GM23338 (cell line): ENCODE measurements around the gene NOD1. TPM values are rescaled to one million over a fixed set of nuclear protein-coding genes. Genes with fewer than 3 reads are reported as not detected.

Experiments
- ATAC-seq: fragments of 200-7000 bp; cut with Tn5 transposase; 3 replicates; pipeline ENCODE4 v1.9.1; 2020
- DNase-seq: peaks from one replicate; pipeline ENCODE4 v3.0.0-alpha.2; 2015; ENCODE audit warnings: low spot score
- H2AFZ ChIP-seq: fragments of 200-600 bp; sonication (generic); 2 replicates; pipeline ENCODE4 v1.8.0; 2016; ENCODE audit warnings: antibody characterized with exemption, mild to moderate bottlenecking, moderate library complexity
- H3F3A ChIP-seq: fragments of 200-600 bp; sonication (generic); replicated peaks from 2 replicates; pipeline ENCODE4 v1.8.0; 2017; ENCODE audit warnings: antibody characterized with exemption, mixed run types, low read depth
- H3K27ac ChIP-seq: fragments of 200-600 bp; sonication (generic); 2 replicates; pipeline ENCODE4 v1.6.1; 2016; ENCODE audit warnings: low read depth
- H3K27me3 ChIP-seq: fragments of 200-600 bp; sonication (generic); 2 replicates; pipeline ENCODE4 v1.8.0; 2016; ENCODE audit warnings: mild to moderate bottlenecking, mixed run types, moderate library complexity; ENCODE audit not compliant: insufficient read depth
- H3K36me3 ChIP-seq: fragments of 200-600 bp; sonication (generic); 2 replicates; pipeline ENCODE4 v1.8.0; 2016; ENCODE audit warnings: mild to moderate bottlenecking; ENCODE audit not compliant: insufficient read depth
- H3K4me1 ChIP-seq: fragments of 200-600 bp; sonication (generic); 2 replicates; pipeline ENCODE4 v1.8.0; 2016; ENCODE audit warnings: mild to moderate bottlenecking, moderate library complexity; ENCODE audit not compliant: insufficient read depth
- H3K4me2 ChIP-seq: fragments of 200-600 bp; sonication (generic); 2 replicates; pipeline ENCODE4 v1.7.1; 2017; ENCODE audit warnings: mixed run types
- H3K4me3 ChIP-seq: fragments of 200-600 bp; sonication (generic); 2 replicates; pipeline ENCODE4 v1.6.1; 2016; ENCODE audit warnings: mixed run types
- H3K79me2 ChIP-seq: fragments of 200-600 bp; sonication (generic); replicated peaks from 2 replicates; pipeline ENCODE4 v1.8.0; 2017; ENCODE audit warnings: mild to moderate bottlenecking; ENCODE audit not compliant: insufficient read depth
- H3K9me2 ChIP-seq: fragments of 200-600 bp; sonication (generic); 2 replicates; pipeline ENCODE4 v1.8.0; 2017; ENCODE audit not compliant: insufficient read depth
- H4K20me1 ChIP-seq: fragments of 200-600 bp; sonication (generic); replicated peaks from 2 replicates; pipeline ENCODE4 v1.8.0; 2017; ENCODE audit warnings: mild to moderate bottlenecking; ENCODE audit not compliant: insufficient read depth
- H3K27ac Mint-ChIP-seq: 2 replicates; pipeline ENCODE4 v1.8.0; 2020; ENCODE audit warnings: inconsistent platforms, mild to moderate bottlenecking, moderate library complexity, mixed read lengths
- H3K27me3 Mint-ChIP-seq: 3 replicates; pipeline ENCODE4 v1.8.0; 2022; ENCODE audit warnings: low read depth, mild to moderate bottlenecking, moderate library complexity, mixed read lengths, inconsistent platforms; ENCODE audit not compliant: insufficient read depth, poor library complexity
- H3K36me3 Mint-ChIP-seq: 3 replicates; pipeline ENCODE4 v1.8.0; 2021; ENCODE audit warnings: low read depth, mild to moderate bottlenecking, inconsistent platforms, moderate library complexity, mixed read lengths
- H3K4me1 Mint-ChIP-seq: 3 replicates; pipeline ENCODE4 v1.8.0; 2020; ENCODE audit warnings: mild to moderate bottlenecking, inconsistent platforms, mixed read lengths
- H3K4me3 Mint-ChIP-seq: 3 replicates; pipeline ENCODE4 v1.8.0; 2021; ENCODE audit warnings: moderate library complexity, mild to moderate bottlenecking, inconsistent platforms, mixed read lengths
- H3K9me3 Mint-ChIP-seq: 3 replicates; pipeline ENCODE4 v1.8.0; 2020; ENCODE audit warnings: moderate library complexity, mild to moderate bottlenecking, inconsistent platforms, mixed read lengths
- CREB1 ChIP-seq: fragments of 250-450 bp; sonication (Bioruptor Pico); IDR thresholded peaks from 2 replicates; pipeline ENCODE4 v1.5.0; 2020; ENCODE audit warnings: low read depth, mild to moderate bottlenecking, moderate library complexity
- EZH2 ChIP-seq: fragments of 200-600 bp; sonication (generic); IDR thresholded peaks from one replicate; pipeline ENCODE4 v1.8.0; 2017; ENCODE audit warnings: antibody characterized with exemption, mild to moderate bottlenecking, low read depth; ENCODE audit not compliant: unreplicated experiment
- EZH2phosphoT487 ChIP-seq: fragments of 200-600 bp; sonication (generic); IDR thresholded peaks from one replicate; pipeline ENCODE4 v1.8.1; 2018; ENCODE audit warnings: antibody characterized with exemption; ENCODE audit not compliant: unreplicated experiment
- JUNB ChIP-seq: IDR thresholded peaks from one replicate; pipeline ENCODE4 v1.6.1; 2016; ENCODE audit warnings: antibody characterized with exemption; ENCODE audit not compliant: unreplicated experiment
- NANOG ChIP-seq: IDR thresholded peaks from 2 replicates; pipeline ENCODE4 v1.6.1; 2016; ENCODE audit warnings: antibody characterized with exemption, borderline replicate concordance
- POLR2AphosphoS5 ChIP-seq: IDR thresholded peaks from 2 replicates; pipeline ENCODE4 v1.6.1; 2016; ENCODE audit warnings: antibody characterized with exemption, low read depth
- STAT1 ChIP-seq: IDR thresholded peaks from one replicate; pipeline ENCODE4 v1.6.1; 2016; ENCODE audit warnings: antibody characterized with exemption; ENCODE audit not compliant: unreplicated experiment
- ZNF114 ChIP-seq: fragments of 250-450 bp; sonication (Bioruptor Pico); IDR thresholded peaks from 2 replicates; pipeline ENCODE4 v1.5.0; 2020; ENCODE audit warnings: mild to moderate bottlenecking, moderate library complexity
- ZNF331 ChIP-seq: fragments of 250-450 bp; sonication (Bioruptor Pico); IDR thresholded peaks from 2 replicates; pipeline ENCODE4 v1.5.0; 2020; ENCODE audit warnings: low read depth, mild to moderate bottlenecking, moderate library complexity
- polyA plus RNA-seq: library from polyadenylated mRNA; unstranded; fragments of >200 nt; fragmentation: Nextera tagmentation; extraction: Ambion mirVana; gene quantifications from 2 replicates; pipeline ENCODE4 v1.2.1, GENCODE V29; 2016
- total RNA-seq: library from RNA; depleted of rRNA; stranded (reverse); fragments of >200 nt; shearing (Covaris generic); gene quantifications from 2 replicates; pipeline ENCODE4 v1.2.3, GENCODE V29; 2014
- TF ChIP-seq, protein P1 (sequence below): IDR thresholded peaks from one replicate; pipeline ENCODE4 v1.6.1; 2018; ENCODE audit warnings: antibody characterized with exemption; ENCODE audit not compliant: unreplicated experiment
- TF ChIP-seq, protein P2 (sequence below), 2 experiments: fragments of 200-600 bp in 1 of 2; sonication (generic) in 1 of 2; conservative IDR thresholded peaks; 2 replicates each; pipeline versions ENCODE4 v1.5.1 to v1.6.1; 2016 to 2017; ENCODE audit warnings: antibody characterized with exemption in 2 of 2, low read depth in 2 of 2, mild to moderate bottlenecking in 2 of 2, moderate library complexity in 1 of 2
- TF ChIP-seq, protein P3 (sequence below): fragments of 250-450 bp; sonication (Bioruptor Pico); IDR thresholded peaks from 2 replicates; pipeline ENCODE4 v1.5.0; 2020; ENCODE audit warnings: mild to moderate bottlenecking, moderate library complexity
- TF ChIP-seq, protein P4 (sequence below): IDR thresholded peaks from 2 replicates; pipeline ENCODE4 v1.6.1; 2016; ENCODE audit warnings: antibody characterized with exemption

The NOD1 gene
- total and polyA plus RNA-seq, 2 experiments from 2014 or later = 2.1 to 7.3 TPM

DNA sequence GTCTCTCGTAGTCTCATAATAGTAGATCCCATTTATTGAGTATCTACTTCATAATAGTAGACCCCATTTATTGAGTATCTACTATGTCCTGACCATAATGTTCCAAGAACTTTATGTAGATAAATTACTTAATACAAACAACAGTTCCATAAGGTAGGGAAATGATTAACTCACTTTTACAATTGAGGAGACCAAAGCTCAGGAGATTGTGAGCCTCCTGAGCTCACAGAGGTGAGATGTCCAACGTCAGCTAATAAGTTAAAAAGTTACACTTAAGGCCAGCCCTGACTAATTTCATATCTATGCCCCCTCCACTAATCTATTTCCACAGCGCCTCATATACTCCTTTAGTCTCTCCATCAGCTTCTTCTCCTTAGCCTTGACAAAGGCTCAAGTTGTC is 43.6 kb upstream of the NOD1 start:
- Histone ChIP-seq H3K4me2 (no peak overlapping the region), H3K9me2 (peaks cover 10% of the 10 kb centered on the region; the same call in 1 of the 2 replicates), H3K27me3 (no peaks in the 10 kb centered on the region), H3F3A (no peaks in the 10 kb centered on the region), H4K20me1 (no peaks in the 10 kb centered on the region; the same call in 1 of the 2 replicates), H3K36me3 (no peaks in the 10 kb centered on the region), H2AFZ (no peak overlapping the region), H3K79me2 (no peaks in the 10 kb centered on the region), H3K4me1 (peaks cover 9% of the 10 kb centered on the region; the same call in 1 of the 2 replicates), H3K4me3 (no peak overlapping the region), H3K27ac (no peak overlapping the region)
- H3K4me1 Mint-ChIP-seq = peaks cover 12% of the 10 kb centered on the region
- H3K27ac Mint-ChIP-seq = no peak overlapping the region
- H3K9me3 Mint-ChIP-seq = no peaks in the 10 kb centered on the region
- ATAC-seq = no peak
- H3K4me3 Mint-ChIP-seq = no peak overlapping the region
- TF ChIP-seq JUNB (no peak), POLR2AphosphoS5 (no peak), EZH2phosphoT487 (no peak), STAT1 (no peak), EZH2 (no peak), CREB1 (CRISPR knock-in tag) (no peak), ZNF114 (no peak), ZNF331 (no peak), NANOG (no peak)
- TF ChIP-seq, protein P1, sequence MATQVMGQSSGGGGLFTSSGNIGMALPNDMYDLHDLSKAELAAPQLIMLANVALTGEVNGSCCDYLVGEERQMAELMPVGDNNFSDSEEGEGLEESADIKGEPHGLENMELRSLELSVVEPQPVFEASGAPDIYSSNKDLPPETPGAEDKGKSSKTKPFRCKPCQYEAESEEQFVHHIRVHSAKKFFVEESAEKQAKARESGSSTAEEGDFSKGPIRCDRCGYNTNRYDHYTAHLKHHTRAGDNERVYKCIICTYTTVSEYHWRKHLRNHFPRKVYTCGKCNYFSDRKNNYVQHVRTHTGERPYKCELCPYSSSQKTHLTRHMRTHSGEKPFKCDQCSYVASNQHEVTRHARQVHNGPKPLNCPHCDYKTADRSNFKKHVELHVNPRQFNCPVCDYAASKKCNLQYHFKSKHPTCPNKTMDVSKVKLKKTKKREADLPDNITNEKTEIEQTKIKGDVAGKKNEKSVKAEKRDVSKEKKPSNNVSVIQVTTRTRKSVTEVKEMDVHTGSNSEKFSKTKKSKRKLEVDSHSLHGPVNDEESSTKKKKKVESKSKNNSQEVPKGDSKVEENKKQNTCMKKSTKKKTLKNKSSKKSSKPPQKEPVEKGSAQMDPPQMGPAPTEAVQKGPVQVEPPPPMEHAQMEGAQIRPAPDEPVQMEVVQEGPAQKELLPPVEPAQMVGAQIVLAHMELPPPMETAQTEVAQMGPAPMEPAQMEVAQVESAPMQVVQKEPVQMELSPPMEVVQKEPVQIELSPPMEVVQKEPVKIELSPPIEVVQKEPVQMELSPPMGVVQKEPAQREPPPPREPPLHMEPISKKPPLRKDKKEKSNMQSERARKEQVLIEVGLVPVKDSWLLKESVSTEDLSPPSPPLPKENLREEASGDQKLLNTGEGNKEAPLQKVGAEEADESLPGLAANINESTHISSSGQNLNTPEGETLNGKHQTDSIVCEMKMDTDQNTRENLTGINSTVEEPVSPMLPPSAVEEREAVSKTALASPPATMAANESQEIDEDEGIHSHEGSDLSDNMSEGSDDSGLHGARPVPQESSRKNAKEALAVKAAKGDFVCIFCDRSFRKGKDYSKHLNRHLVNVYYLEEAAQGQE = no peak
- TF ChIP-seq, protein P2, sequence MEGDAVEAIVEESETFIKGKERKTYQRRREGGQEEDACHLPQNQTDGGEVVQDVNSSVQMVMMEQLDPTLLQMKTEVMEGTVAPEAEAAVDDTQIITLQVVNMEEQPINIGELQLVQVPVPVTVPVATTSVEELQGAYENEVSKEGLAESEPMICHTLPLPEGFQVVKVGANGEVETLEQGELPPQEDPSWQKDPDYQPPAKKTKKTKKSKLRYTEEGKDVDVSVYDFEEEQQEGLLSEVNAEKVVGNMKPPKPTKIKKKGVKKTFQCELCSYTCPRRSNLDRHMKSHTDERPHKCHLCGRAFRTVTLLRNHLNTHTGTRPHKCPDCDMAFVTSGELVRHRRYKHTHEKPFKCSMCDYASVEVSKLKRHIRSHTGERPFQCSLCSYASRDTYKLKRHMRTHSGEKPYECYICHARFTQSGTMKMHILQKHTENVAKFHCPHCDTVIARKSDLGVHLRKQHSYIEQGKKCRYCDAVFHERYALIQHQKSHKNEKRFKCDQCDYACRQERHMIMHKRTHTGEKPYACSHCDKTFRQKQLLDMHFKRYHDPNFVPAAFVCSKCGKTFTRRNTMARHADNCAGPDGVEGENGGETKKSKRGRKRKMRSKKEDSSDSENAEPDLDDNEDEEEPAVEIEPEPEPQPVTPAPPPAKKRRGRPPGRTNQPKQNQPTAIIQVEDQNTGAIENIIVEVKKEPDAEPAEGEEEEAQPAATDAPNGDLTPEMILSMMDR (conservative IDR thresholded peaks at IDR 0.05; ENCODE audit: low read depth in 2 of 2) = no peak
- TF ChIP-seq, protein P3, sequence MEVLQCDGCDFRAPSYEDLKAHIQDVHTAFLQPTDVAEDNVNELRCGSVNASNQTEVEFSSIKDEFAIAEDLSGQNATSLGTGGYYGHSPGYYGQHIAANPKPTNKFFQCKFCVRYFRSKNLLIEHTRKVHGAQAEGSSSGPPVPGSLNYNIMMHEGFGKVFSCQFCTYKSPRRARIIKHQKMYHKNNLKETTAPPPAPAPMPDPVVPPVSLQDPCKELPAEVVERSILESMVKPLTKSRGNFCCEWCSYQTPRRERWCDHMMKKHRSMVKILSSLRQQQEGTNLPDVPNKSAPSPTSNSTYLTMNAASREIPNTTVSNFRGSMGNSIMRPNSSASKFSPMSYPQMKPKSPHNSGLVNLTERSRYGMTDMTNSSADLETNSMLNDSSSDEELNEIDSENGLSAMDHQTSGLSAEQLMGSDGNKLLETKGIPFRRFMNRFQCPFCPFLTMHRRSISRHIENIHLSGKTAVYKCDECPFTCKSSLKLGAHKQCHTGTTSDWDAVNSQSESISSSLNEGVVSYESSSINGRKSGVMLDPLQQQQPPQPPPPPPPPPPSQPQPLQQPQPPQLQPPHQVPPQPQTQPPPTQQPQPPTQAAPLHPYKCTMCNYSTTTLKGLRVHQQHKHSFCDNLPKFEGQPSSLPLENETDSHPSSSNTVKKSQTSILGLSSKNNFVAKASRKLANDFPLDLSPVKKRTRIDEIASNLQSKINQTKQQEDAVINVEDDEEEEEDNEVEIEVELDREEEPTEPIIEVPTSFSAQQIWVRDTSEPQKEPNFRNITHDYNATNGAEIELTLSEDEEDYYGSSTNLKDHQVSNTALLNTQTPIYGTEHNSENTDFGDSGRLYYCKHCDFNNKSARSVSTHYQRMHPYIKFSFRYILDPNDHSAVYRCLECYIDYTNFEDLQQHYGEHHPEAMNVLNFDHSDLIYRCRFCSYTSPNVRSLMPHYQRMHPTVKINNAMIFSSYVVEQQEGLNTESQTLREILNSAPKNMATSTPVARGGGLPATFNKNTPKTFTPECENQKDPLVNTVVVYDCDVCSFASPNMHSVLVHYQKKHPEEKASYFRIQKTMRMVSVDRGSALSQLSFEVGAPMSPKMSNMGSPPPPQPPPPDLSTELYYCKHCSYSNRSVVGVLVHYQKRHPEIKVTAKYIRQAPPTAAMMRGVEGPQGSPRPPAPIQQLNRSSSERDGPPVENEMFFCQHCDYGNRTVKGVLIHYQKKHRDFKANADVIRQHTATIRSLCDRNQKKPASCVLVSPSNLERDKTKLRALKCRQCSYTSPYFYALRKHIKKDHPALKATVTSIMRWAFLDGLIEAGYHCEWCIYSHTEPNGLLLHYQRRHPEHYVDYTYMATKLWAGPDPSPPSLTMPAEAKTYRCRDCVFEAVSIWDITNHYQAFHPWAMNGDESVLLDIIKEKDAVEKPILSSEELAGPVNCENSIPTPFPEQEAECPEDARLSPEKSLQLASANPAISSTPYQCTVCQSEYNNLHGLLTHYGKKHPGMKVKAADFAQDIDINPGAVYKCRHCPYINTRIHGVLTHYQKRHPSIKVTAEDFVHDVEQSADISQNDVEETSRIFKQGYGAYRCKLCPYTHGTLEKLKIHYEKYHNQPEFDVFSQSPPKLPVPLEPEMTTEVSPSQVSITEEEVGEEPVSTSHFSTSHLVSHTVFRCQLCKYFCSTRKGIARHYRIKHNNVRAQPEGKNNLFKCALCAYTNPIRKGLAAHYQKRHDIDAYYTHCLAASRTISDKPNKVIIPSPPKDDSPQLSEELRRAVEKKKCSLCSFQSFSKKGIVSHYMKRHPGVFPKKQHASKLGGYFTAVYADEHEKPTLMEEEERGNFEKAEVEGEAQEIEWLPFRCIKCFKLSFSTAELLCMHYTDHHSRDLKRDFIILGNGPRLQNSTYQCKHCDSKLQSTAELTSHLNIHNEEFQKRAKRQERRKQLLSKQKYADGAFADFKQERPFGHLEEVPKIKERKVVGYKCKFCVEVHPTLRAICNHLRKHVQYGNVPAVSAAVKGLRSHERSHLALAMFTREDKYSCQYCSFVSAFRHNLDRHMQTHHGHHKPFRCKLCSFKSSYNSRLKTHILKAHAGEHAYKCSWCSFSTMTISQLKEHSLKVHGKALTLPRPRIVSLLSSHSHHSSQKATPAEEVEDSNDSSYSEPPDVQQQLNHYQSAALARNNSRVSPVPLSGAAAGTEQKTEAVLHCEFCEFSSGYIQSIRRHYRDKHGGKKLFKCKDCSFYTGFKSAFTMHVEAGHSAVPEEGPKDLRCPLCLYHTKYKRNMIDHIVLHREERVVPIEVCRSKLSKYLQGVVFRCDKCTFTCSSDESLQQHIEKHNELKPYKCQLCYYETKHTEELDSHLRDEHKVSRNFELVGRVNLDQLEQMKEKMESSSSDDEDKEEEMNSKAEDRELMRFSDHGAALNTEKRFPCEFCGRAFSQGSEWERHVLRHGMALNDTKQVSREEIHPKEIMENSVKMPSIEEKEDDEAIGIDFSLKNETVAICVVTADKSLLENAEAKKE (CRISPR knock-in tag) = no peak
- TF ChIP-seq, protein P4, sequence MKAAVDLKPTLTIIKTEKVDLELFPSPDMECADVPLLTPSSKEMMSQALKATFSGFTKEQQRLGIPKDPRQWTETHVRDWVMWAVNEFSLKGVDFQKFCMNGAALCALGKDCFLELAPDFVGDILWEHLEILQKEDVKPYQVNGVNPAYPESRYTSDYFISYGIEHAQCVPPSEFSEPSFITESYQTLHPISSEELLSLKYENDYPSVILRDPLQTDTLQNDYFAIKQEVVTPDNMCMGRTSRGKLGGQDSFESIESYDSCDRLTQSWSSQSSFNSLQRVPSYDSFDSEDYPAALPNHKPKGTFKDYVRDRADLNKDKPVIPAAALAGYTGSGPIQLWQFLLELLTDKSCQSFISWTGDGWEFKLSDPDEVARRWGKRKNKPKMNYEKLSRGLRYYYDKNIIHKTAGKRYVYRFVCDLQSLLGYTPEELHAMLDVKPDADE = no peak
- peaks cover 7% of the 10 kb centered on the region for H3K27me3 Mint-ChIP-seq
- no peaks in the 10 kb centered on the region for H3K36me3 Mint-ChIP-seq
- no peak for DNase-seq
